ENCODE measurements around the gene CBFA2T3. TPM values are rescaled to one million over a fixed set of nuclear protein-coding genes. Genes with fewer than 3 reads are reported as not detected.

CBFA2T3 gene
- total and polyA plus RNA-seq, 5 experiments from 2014 or later, result 0.04 to 2.0 (median 1.5) TPM; not detected in 2

GRCh38 chr16:88913001-88913612 is 63.9 kb downstream of the CBFA2T3 start:
- no peak for ATAC-seq
- POLR2A ChIA-PET, result interaction anchor here (0.6 kb wide), 1 partner anchor 148 kb away, joined by 4 read pairs; no protein-coding TSS in a partner anchor
- Mint-ChIP-seq H3K4me3 (no peak overlapping the region), H3K9me3 (no peaks in the 10 kb centered on the region), H3K36me3 (no peaks in the 10 kb centered on the region), H3K27ac (no peak overlapping the region), H3K27me3 (peaks cover 0 to 12% (median 1%) of the 10 kb centered on the region in 5 donors), H3K4me1 (peaks cover 0 to 7% (median 6%) of the 10 kb centered on the region in 4 donors)
- DNase-seq, result no peak

DNA sequence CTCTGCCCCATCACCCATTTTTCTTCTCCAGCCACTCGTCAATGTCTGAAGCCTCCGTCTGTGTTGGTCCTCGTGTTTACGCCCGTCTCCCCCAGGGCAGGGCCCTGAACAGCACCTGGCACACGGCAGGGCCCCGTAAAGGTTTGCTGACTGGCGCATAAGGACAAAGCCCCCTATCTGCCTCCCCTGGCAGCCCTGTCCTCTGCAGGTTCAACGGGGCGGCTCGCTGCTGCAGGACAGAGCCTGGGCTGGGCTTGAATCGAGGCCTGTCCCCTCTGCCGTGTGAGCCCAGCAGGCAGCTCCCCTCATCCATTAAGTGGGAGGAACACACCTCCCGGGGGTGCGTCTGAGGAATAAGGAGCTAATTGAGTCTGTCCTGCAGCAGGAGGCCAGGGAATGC is 64.5 kb downstream of the CBFA2T3 start:
- DNase-seq (no peak), ATAC-seq (no peak)
- H3K4me3 Mint-ChIP-seq, result no peak overlapping the region
- H3K27ac Mint-ChIP-seq, result no peak overlapping the region
- H3K27me3 Mint-ChIP-seq, result peaks cover 0 to 12% (median 1%) of the 10 kb centered on the region in 5 donors
- POLR2A ChIA-PET, result interaction anchor here (0.6 kb wide), 1 partner anchor 148 kb away, joined by 4 read pairs; no protein-coding TSS in a partner anchor
- H3K36me3 Mint-ChIP-seq, result no peaks in the 10 kb centered on the region
- H3K4me1 Mint-ChIP-seq, result peaks cover 0 to 7% (median 6%) of the 10 kb centered on the region in 4 donors
- no peaks in the 10 kb centered on the region for H3K9me3 Mint-ChIP-seq

DNA sequence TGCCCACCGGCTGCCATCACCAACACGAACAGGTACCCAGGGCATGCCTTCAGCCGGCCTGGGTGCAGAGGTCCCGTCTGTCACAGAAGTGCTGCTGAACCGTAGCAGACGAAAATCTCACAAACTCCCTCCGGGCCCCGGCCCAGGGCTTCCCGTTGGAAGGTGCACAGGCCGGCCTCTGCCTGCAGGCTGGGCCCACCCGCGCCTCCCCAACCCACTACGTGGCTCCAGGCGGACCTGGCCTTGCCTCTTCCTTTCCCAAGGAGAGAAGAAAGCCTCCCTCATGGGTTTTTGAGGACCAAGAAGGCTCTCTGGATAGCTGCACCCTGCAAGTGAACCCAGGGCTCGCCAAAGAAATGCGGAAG is 65.1 kb downstream of the CBFA2T3 start:
- H3K4me3 Mint-ChIP-seq, result no peak overlapping the region
- peaks cover 0 to 12% (median 1%) of the 10 kb centered on the region in 5 donors for H3K27me3 Mint-ChIP-seq
- ATAC-seq, result no peak
- no peak for DNase-seq
- POLR2A ChIA-PET, result no interaction called here
- peaks cover 0 to 7% (median 6%) of the 10 kb centered on the region in 4 donors for H3K4me1 Mint-ChIP-seq
- H3K27ac Mint-ChIP-seq, result no peak overlapping the region
- no peaks in the 10 kb centered on the region for H3K9me3 Mint-ChIP-seq
- H3K36me3 Mint-ChIP-seq, result no peaks in the 10 kb centered on the region

DNA sequence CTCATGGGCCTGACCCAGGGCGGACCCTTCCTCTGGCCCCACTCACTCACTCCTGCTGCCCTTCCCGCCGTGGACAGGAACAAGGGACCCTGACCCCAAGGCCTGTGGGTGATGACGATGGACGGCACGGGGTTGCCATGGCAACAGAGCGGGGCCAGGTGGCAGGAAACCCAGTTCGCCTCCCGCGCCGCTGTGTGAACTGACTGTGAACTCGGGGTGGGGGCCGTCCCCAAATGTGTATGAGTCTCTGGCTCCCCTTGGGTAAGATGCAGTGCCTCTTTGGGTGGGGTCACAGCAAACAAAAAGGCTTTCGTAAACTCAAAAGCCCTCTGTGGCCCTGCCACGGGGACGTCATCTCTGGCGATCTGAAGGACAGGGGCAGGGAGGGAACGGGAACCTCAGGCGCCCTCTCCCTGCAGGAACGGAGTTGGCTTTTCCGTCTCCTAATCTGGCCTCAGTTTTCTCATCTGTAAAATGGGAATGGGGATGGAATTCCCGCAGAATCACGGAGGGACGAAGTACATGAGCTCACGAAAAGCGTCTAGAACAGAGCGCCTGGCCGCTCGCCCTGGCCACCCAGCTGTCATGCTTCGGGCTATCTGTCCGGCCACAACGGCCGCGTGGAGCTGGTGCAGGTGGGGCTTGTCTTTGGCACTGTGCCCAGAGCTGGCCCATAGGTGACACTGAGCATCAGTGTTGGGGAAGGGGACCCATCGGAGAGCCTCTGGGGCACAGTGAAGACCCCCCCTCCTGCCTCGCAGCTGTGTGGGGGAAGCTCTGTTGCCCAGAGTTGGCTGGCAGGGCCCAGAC is 65.7 kb downstream of the CBFA2T3 start:
- Mint-ChIP-seq H3K27ac (no peak overlapping the region), H3K4me1 (peaks cover 0 to 7% (median 6%) of the 10 kb centered on the region in 4 donors), H3K27me3 (peaks cover 0 to 11% (median 1%) of the 10 kb centered on the region in 5 donors), H3K9me3 (no peaks in the 10 kb centered on the region), H3K36me3 (no peaks in the 10 kb centered on the region), H3K4me3 (no peak overlapping the region)
- POLR2A ChIA-PET, result no interaction called here
- no peak for DNase-seq
- ATAC-seq, result no peak

- peaks cover 0 to 9% (median 5%) of the 10 kb centered on the region in 4 donors for H3K4me1 Mint-ChIP-seq
Measured at GRCh38 chr16:88910284-88911135, 66.5 kb downstream of the CBFA2T3 start.

DNA sequence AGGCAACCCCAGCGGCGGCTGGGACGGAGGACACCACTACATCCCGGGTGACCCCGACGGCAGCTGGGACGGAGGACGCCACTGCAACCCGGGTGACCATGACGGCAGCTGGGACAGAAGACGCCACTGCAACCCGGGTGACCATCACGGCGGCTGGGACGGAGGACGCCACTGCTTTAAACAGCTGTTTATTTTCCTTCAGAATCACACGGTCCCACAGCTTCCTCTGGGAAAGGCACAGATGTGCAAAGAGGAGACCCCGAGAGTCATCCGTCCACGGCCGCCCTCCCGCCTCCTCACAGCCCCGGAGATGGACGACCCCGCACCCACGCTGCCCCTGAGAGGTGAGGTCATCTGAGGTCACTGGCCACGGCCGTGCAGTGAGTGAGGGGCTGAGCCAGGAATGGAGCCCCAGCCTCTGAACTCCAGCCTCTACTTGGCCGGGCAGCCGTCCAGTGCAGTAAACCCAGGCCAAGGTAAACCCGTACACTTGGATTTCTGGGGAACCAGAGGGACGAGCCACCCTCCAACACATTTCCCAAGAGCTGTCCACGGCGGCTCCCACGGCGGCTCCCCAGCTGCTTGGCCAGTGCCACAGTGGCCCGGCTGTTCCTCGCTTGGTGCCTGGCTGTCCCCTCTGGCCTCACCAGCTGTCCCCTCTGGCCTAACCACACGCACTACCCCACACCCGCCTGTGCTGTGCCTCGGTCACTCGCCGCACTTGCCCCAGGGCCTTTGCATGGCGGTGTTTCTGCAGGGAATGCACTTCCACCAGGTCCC is 67.4 kb downstream of the CBFA2T3 start:
- H3K36me3 Mint-ChIP-seq, result no peaks in the 10 kb centered on the region
- no peaks in the 10 kb centered on the region for H3K9me3 Mint-ChIP-seq
- no peak overlapping the region for H3K4me3 Mint-ChIP-seq
- peaks cover 0 to 8% (median 1%) of the 10 kb centered on the region in 5 donors for H3K27me3 Mint-ChIP-seq
- DNase-seq (no peak), ATAC-seq (no peak)
- H3K27ac Mint-ChIP-seq, result no peak overlapping the region
- POLR2A ChIA-PET, result no interaction called here
- H3K4me1 Mint-ChIP-seq, result peaks cover 0 to 9% (median 5%) of the 10 kb centered on the region in 4 donors

More at GRCh38 chr16:88910284-88911135, 66.5 kb downstream of the CBFA2T3 start:
- peaks cover 0 to 8% (median 1%) of the 10 kb centered on the region in 5 donors for H3K27me3 Mint-ChIP-seq
- ATAC-seq (no peak), DNase-seq (no peak)
- POLR2A ChIA-PET, result no interaction called here
- H3K4me3 Mint-ChIP-seq, result no peak overlapping the region
- H3K36me3 Mint-ChIP-seq, result no peaks in the 10 kb centered on the region
- no peaks in the 10 kb centered on the region for H3K9me3 Mint-ChIP-seq
- no peak overlapping the region for H3K27ac Mint-ChIP-seq

DNA sequence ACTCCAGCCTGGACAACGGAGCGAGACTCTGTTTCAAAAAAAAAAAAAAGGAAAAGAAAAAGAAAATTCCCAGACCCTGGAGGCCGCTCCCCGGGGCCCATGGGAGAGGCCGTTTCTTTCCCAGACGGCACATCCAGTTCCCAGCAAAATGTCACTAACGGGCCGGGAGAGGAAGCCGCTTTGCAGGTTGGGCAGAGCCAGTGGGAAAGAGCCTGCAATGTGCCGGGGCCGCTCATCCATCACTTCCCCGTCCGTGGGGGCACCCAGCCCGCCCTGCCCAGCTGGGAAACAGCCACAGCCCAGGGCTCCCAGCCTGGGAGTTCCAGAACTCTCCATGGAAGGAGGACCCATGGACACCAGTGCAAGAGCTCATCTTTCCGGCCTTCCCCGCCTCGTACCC is 68.7 kb downstream of the CBFA2T3 start:
- DNase-seq (no peak), ATAC-seq (no peak)
- no peaks in the 10 kb centered on the region for H3K36me3 Mint-ChIP-seq
- H3K27ac Mint-ChIP-seq, result no peak overlapping the region
- peaks cover 0 to 6% (median 5%) of the 10 kb centered on the region in 4 donors for H3K4me1 Mint-ChIP-seq
- no peak overlapping the region for H3K4me3 Mint-ChIP-seq
- H3K9me3 Mint-ChIP-seq, result no peaks in the 10 kb centered on the region
- H3K27me3 Mint-ChIP-seq, result peaks cover 0 to 8% (median 1%) of the 10 kb centered on the region in 5 donors
- POLR2A ChIA-PET, result no interaction called here

- Mint-ChIP-seq H3K27me3 (peaks cover 0 to 8% (median 1%) of the 10 kb centered on the region in 5 donors), H3K36me3 (no peaks in the 10 kb centered on the region), H3K27ac (peak overlapping the region in 1 of 10 donors; percentile 7), H3K4me3 (no peak overlapping the region), H3K9me3 (no peaks in the 10 kb centered on the region), H3K4me1 (peaks cover 0 to 6% (median 5%) of the 10 kb centered on the region in 4 donors)
- ATAC-seq (no peak), DNase-seq (no peak)
- POLR2A ChIA-PET, result no interaction called here
Measured at GRCh38 chr16:88907768-88908167, 69.2 kb downstream of the CBFA2T3 start.

- Mint-ChIP-seq H3K4me1 (peaks cover 0 to 6% (median 5%) of the 10 kb centered on the region in 4 donors), H3K27ac (no peak overlapping the region), H3K27me3 (peaks cover 0 to 4% (median 0%) of the 10 kb centered on the region in 5 donors), H3K4me3 (no peak overlapping the region), H3K9me3 (no peaks in the 10 kb centered on the region), H3K36me3 (no peaks in the 10 kb centered on the region)
- POLR2A ChIA-PET, result no interaction called here
- no peak for ATAC-seq
- DNase-seq, result no peak
Measured at GRCh38 chr16:88906535-88907105, 70.4 kb downstream of the CBFA2T3 start.

DNA sequence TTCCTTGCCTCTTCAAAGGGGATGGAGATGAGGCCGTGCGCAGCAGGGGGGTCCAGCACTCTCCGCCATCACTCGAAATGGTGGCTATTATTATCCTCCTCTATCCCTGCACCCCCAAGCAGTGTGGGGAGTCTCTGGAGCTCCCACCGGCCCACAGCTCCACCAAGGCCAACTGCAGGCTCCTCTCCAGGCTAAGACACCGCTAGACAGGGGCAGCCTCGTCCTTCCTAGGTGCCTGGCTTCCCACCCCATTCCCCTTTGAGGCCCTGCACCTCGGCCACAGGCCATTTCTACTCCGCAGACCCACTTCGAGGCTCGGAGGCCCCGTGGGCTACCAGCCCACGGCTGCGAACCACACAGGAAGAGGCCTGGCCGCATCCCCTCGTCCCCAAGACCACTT is 71.0 kb downstream of the CBFA2T3 start:
- ATAC-seq (no peak), DNase-seq (no peak)
- no peaks in the 10 kb centered on the region for H3K9me3 Mint-ChIP-seq
- H3K27me3 Mint-ChIP-seq, result peaks cover 0 to 4% (median 0%) of the 10 kb centered on the region in 5 donors
- peaks cover 0 to 6% (median 3%) of the 10 kb centered on the region in 4 donors for H3K4me1 Mint-ChIP-seq
- H3K27ac Mint-ChIP-seq, result no peak overlapping the region
- H3K4me3 Mint-ChIP-seq, result no peak overlapping the region
- H3K36me3 Mint-ChIP-seq, result no peaks in the 10 kb centered on the region
- POLR2A ChIA-PET, result no interaction called here

DNA sequence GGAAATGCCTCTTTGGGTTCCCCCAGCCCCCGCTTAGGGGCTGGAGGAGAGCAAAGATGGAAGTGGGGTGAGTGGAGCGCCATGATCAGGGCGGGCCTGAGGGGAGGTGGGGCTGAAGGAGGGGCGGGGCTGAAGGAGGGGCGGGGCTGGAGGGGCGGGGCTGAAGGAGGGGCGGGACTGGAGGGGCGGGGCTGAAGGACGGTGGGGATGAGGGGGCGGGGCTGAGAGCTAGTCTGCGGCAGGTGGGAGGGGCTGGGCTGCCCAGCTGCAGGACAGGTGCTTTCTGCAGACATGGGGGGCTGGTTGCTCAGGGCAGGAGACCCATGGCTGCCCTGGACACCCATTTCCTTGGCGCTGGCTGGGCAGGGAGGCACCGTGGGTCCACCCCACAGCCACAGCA is 71.4 kb downstream of the CBFA2T3 start:
- Mint-ChIP-seq H3K9me3 (no peaks in the 10 kb centered on the region), H3K4me3 (no peak overlapping the region), H3K27me3 (peaks cover 0 to 4% (median 0%) of the 10 kb centered on the region in 5 donors), H3K27ac (no peak overlapping the region), H3K4me1 (peaks cover 0 to 6% (median 3%) of the 10 kb centered on the region in 4 donors), H3K36me3 (no peaks in the 10 kb centered on the region)
- ATAC-seq (peak in 1 of 2 donors; percentile 27), DNase-seq (peak in 1 of 10 donors; percentile 12)
- POLR2A ChIA-PET, result no interaction called here

All from naive thymus-derived CD8-positive, alpha-beta T cell (primary cell).